NCI-H774 (cell line): ENCODE measurements around the gene PAX2.

ENCODE experiments used
- DNase-seq: peaks from one replicate; lab custom pipeline; 2025; lab: John Stamatoyannopoulos, UW

The PAX2 gene

DNA sequence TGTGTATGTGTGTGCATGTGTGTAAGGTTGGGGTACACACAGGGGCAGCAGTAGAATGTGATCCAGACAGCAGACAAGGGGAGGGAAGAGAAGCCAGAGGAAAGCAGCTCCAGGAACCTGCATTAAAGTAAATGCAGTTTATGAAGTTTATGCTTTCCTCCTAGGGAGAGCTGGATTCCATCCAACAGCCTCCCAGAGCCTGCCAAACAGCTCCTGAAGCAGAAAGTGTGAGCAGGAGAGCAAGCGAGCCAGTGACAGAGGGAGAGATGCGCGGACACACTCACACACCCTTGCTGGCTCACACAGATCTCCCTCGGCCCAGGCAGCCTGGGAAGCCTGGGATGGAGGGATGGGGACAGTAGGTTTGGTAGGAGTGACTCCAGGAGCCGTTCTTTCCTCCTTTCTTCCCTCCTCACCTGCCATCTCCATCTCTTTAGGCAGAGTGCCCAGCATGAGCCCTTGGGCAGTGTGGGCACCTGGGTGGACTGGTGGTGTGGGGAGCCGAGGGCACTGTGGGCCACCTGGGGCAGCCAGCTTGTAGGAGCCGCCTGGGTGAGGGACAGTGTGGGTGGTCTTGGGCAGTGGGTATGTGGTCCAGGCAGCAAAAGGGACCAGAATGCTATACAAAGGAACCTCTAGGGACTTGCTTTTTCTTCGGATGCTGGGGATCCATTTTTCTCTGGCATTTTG is 46.1 kb downstream of the PAX2 start:
- no peak for DNase-seq

DNA sequence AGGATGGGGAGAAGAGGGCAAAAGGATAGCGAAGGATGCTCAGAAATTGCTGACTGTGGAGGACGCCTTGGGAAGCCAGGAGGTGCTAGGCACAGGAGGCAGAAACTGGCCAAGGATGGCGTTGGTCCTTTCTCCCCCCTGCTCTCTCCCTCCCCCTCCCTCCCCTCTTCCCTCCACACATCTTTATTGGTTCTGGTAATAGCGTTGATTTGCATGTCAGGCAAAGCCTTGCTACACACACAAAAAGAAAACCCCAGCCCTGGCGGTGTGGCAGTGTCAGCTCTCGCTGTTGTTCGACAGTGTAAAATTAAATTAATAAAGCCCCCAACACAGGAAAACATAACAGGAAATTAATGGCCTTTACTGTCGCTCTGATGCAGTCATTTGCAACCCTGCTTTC is 47.2 kb downstream of the PAX2 start:
- DNase-seq = no peak

DNA sequence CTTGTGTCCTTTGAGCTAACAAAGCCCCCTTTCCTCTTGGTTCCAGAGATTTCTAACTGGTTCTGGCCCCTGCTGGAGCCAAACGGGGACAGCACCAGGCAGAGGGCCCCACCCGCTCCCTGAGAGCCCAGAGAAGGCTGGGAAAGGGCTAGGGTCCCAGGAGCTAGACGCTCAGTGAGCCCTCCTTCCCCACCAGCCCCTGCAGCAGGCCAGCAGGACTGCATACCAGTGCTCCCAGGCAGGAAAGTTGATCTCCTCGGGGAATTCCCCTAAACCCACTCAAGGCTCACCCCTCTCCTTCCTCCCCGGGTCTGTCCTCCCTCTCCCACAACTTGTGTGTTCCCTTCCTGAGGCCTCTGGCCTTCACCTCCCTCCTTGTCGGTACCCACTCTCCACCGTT is 47.7 kb downstream of the PAX2 start:
- no peak for DNase-seq

DNA sequence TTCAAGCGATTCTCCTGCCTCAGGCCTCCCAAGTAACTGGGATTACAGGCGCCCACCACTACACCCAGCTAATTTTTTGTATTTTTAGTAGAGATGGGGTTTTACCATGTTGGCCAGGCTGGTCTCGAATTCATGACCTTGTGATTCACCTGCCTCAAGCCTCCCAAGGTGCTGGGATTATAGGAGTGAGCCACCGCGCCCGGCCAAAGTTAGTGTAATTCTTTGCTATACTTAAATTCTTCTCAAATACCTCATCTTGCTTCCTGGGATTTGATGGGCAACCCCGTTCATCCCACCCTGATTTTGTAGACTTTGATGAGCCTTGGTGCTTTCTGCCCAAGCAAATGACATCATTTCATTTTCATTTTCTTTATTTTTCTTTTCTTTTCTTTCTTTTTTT is 54.5 kb downstream of the PAX2 start:
- DNase-seq = no peak

DNA sequence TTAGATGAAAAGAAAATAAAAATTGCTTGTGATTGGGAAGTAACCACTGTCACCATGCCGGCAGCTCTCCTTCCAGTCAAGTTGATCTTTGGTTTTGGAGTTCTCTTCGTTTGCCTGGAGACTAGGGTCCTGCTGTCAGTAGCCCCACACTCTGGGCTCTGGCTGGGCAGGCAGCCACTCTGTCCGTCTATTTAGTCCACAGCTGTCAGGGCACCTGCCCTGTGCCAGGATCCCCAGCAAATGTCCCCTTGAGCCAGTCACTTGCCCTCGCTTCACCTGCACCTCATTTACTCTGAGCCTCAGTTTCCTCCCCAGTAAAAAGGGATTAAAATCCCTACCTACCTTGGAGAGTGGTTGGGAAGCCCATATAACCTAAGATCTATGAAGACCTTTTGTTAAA is 55.5 kb downstream of the PAX2 start:
- no peak for DNase-seq

DNA sequence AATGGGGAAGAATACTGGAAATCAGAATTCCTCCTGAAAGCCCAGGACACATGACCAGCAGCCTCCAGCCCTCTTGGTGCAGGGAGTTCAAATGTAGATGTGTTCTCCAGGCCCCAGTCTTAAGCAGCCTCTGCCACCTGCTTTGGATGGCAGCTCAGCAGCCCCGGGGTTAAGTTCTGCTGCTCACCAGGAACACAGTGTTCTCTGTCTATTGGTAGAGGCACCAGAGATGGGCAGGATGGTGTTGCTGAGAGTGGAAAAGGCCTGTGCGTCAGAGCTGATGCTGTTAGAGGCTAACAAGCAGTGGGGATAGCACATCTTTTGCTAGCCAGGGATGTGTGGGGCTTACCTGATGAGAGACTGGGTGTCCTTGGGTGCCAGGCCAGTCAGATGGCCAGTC is 56.8 kb downstream of the PAX2 start:
- DNase-seq = no peak

DNA sequence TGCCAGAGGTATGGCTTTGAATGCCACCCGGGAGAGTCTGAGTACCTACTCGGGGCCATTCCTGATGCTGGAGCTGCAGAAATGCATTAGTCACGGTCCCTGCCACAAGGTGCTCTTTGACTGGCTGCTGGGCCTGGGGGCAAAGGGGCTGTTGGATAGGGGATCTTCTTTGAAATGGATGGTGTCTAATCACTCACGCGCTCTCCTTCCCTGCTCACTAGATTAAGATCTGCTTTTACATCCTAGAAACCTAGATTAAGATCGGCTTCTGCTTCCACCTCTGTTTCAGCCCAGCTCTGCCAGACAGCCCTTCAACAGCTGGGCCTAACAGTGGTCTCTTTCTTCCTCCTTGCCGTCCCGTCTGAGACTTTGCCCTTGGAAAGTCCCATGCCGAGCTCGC is 57.2 kb downstream of the PAX2 start:
- no peak for DNase-seq

DNA sequence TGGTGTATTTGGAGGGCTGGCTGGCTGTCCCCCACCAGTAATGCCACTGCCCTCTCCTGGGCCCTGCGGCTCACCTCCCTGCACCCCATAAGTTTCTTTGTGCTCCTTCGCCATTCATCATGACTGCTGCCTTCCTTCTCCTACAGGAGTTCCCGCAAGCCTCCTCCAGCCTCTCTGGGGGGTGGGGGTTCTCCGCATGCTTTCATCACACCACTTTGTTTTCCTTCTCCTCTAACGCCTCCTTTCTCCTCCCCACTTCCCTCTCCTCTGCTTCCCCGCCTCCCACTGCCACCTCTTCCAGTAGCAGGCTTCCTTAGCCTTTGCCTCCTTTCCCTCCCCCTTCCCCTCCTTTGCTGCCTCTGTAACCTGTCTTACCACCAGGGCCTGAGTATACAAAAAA is 58.1 kb downstream of the PAX2 start:
- DNase-seq = no peak

DNA sequence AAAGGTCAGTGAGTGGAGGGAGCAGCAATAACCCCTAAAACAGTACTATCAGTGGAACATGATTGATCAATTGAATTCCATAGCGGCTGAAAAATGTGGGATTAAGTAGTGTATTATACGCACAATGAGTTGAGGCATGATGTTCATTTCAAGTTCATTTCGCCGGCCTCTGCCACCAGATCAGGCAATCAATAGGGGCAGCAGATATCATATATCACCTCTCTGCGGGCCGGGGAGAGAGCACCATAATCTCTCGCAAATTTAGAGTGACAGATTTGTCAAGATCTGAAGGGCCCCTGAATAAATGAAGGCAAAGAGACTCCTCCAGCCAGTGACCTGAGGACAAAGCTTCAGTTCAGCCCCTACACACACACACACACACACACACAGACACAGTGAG is 58.5 kb downstream of the PAX2 start:
- DNase-seq = no peak

DNA sequence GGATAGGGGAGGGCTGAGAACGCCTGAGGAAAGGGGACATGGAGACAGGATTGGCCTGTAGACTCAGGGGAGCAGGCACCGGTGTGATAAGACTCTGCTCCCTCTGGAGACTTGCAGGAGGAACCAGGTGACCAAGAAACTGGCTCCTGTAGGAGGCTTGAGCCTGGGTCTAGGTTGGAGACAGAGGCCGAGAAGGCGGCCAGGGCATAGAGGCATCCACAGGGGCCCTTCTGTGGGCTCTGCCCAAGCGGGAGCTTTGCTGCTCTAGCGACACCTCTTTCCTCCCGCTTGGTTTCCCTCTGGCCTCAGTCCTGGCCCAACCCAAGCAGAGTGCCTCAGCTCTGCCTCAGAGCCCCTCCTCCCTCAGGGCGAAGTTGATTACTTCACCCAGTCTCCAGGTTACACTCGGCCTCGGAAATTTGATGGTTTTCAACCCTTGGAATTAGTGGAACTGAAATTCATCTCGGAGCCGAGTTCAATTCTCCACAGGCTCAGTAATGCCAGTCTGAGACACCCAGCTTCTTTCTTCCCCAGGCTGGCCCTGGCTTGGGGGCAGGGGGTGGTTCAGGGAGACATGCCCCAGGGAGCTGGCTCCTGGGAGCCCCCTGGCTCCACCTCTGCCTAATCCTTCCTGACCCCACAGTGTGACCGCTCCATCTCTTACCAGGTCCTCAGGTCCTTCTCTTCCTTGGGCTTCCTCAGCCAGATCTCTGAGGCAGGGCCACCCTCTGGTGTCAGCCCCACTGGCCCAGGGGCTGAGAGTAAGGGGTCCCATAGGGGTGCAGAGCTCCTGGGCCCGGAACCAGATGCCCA is 60.4 kb downstream of the PAX2 start:
- no peak for DNase-seq

DNA sequence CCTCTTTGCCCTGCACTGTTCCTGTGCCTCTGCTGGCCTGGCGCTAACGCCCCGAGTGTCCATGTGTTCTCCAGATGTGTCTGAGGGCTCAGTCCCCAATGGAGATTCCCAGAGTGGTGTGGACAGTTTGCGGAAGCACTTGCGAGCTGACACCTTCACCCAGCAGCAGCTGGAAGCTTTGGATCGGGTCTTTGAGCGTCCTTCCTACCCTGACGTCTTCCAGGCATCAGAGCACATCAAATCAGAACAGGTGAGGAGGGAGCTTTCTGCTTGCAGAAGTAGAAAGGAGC is 60.9 kb downstream of the PAX2 start:
- DNase-seq = no peak

DNA sequence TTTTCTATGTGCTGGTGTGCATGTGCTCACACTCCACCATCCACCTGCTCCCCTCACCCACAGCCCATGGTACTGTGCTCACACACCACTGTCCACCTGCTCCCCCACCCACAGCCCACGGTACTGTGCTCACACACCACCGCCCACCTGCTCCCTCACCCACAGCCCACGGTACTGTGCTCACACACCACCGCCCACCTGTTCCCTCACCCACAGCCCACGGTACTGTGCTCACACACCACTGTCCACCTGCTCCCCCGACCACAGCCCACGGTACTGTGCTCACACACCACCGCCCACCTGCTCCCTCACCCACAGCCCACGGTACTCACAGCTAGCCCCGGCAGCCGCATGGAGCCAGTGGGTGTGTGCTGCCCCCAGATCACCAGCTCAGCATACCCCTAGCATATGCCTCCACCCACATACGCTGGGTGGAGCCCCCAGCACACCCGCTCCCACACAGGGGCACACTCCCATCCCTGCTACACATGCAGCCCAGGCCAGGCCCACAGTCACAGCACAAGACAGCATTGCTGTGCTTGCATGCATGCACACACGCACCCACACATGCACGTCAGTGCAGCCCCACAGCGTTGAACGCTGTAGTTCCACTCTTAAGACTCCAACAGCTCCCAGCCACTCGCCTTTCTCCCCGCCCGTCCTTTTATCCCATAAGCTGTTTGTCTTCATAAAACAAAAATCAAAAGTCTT is 62.0 kb downstream of the PAX2 start:
- DNase-seq = no peak

DNA sequence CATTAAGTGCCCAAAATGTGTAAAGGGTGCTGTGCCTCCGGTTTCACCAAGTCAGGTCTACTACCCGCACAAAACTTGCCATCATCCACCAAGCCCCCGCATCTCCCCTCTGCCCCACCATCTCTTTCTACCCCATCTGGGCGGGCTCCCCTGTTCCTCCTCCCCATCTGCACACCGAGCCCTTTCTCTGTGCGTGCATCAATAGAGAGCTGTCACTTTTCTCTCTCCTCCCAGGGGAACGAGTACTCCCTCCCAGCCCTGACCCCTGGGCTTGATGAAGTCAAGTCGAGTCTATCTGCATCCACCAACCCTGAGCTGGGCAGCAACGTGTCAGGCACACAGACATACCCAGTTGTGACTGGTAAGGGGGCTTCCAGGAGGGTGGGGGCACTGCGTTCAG is 63.5 kb downstream of the PAX2 start:
- no peak for DNase-seq

DNA sequence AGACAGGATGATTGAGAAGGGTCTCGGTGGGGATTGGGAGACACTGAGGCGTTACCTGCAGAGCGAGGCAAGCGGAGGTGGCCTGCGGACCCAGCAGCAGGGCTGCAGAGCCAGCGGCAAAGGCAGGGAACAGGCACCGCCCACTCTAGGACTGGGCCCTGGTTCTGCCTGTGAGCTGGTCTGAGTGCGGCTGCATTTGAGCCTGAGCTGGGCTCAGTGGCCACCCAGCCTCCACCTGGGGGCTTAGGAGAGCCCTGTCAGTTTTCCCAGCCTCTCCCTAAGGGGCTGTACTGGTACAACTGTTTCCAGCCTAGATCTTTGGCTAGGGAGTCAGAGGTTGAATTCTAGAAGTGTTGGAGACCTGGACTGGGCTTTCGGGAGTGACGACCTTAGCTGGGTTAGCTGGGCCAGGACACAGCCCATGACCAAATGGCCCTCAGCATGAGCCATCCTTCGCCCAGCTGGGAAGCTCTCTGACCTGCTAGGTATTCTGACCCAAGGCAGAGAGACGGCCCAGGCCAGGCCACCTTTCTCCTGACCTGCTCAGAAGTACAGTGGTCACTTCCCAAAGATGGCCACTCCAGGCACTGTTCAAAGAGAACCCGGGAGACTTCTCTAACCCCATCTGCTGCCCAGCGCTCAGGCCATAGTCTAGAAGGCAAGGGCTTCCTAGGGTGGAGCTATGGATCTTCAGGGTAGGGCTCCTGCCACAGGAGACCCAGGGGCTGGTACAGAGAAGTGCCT is 64.9 kb downstream of the PAX2 start:
- no peak for DNase-seq

DNA sequence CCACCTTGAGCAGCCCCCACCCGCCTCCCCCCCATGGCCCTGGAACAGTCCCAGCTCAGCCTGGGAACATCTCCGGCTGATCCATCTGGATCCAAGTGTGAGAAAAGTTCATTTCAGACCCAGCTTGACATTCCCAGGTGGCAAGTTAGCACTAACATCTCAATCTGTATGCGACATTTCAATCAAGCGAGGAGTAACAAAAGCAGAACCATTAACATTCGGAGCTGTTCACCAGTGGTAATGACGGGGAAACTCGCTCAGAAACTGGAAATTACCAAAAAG is 65.4 kb downstream of the PAX2 start:
- no peak for DNase-seq

DNA sequence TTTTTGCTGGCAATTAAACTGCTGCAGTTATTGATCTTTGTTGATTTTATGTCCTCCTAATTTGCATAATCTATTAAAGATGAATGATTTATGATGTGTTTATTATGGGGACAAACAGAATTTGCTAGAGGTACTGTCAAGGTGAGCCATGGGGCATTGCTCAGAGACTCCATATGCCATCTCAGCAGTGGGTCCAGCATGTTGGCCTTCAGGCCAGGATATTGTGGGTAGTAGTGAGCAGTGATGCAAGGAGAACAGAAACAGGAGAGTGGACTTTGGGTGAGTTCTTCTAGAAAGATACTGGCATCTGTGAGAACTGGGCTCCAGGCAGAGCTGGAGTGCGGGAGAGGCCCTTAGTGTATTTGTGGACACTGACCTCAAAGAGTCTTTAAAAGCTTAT is 65.9 kb downstream of the PAX2 start:
- DNase-seq = no peak

DNA sequence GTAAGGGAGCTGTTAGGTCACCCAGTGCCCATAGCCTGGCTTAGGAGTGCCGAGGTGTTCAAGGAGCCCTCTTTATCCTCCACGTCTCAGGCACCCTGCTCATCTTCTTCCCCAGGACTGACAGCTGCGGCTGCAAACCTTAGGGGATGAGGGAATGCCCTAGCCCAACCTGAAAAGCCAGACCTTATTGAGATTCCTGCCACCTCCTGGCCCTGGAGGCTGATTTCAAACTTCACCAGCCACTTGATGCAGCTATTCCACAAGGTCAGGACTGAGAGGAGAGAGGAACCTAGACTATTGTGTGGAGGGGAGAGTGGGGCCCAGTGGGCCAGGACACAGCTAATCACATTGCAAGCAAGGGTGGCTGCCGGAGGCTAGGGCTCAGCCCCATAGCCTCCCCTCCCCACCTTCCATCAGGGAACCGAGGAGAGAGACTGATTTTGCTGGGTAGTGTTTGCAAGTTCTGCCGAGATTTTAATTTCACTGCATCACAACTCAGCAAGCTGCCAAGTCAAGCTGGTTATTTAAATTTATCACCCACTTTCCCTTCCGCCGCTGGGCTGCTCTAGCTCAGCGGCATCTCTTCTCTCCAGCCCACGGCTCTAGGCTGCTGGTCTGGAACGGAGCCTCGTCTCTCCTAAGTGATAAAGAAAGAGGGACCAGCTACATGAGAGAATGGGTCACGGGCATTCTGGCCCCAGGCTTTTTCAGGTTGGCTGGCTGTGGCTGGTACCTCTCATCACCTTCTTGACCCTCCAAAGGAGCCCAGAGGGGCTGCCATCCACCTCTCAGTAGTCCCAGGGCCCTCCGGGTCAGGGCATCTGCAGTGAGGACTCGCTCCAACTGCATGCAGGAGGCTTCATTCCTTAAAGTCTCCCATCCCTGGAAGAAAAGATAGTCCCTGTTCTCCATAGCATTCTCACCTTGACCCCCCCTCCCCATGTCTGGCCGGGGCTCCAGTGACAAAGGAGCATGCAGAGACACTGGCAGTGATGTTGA is 66.7 kb downstream of the PAX2 start:
- DNase-seq = no peak

DNA sequence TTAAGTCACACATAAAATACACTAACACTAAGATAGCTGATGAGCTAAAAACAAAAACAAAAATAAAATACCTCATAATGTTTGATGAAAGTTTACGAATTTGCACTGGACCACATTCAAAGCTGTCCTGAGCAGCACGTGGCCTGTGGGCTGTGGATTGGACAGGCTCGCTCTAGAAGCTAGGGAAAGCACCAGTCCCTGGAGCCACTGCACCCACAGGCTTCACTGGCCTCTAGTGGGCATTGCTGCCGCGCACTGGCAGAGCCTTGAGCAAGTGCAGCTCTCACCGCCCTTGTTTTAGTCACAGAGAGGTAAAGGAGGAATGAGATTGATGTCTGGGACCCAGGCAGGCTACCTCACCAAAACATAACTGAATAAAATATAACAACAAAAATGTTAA is 67.6 kb downstream of the PAX2 start:
- no peak for DNase-seq

DNA sequence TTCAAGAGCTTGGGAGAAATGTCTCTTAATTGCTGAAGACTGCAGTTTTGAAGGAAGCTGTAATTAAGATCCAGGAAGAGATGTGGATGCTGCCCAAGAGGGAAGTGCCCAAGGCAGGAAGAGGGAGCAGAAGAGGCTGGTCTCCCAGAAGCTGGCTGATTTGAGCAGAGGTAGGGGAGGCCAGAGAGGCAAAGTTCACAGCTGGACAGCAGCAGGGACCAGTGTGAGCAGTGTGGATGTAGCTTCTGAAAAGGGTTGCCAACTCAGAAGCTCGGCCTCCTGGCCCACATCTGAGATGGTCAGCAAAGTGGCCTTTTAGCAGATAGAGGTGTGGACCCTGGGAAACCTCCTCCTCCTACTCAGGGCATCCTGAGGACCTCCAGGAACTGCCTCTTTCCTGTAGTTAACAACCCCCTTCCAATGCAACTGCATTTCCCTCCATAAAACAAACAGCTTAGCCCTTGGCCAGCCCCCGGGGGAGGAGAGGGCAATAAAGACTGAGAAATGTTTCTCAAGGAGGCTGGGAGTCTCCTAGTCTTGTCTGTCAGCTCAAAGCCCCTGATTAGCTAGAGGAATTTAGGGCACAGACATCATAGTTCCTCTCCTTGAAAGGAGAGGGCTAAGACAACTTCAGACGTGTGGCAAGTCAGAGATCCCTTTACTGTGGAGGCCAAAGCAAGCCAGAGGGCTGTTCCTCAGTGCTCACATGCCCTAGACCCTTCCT is 69.5 kb downstream of the PAX2 start:
- DNase-seq = no peak

DNA sequence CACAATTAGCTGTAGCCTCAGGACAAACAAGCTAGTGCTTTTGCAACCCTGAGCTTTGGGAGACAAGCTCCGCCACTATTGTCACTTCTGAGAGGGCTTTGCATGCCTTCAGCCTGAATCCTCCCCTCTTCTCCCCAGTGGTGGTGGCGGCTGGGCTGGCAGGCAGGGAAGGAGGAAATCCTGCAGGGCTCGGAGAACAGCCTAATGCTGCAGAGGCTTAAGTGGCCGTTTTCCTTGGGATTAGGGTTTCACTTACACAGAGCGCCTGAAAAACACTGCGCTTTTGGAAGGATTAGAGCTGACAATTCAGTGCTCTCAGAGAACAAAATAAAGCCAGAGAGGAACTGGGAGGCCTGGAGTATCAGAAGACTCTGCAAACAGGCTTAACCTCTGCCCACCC is 71.3 kb downstream of the PAX2 start:
- no peak for DNase-seq

DNA sequence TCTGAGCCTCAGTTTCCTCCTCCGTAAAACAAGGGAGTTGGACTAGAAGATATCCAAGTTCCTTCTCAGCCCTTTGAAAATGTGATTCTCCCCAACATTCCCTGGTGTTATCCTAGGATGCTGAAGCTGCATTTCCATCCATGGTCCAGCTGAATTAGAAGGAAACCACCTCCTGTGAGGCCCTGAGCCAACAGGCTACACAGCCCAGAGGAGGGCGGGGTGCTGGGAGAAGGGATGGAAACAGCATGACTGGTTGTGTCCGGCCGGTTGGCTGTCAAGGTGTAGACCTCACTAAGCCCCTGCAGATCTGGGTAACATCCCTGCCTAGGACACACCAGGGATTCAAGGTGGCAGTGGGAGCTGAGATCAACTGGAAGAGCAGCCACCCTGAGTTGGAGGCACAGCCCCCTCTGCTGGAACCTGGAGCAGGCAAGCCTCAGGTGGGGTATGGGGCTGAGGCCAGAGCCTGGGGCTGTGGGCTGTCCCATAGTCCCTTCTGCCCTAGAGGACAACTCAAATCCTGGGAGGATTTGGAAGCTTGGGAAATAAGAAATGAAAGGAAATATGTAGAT is 72.0 kb downstream of the PAX2 start:
- no peak for DNase-seq
